Measurements from ENCODE around the gene MRPL58.

MRPL58 gene

DNA sequence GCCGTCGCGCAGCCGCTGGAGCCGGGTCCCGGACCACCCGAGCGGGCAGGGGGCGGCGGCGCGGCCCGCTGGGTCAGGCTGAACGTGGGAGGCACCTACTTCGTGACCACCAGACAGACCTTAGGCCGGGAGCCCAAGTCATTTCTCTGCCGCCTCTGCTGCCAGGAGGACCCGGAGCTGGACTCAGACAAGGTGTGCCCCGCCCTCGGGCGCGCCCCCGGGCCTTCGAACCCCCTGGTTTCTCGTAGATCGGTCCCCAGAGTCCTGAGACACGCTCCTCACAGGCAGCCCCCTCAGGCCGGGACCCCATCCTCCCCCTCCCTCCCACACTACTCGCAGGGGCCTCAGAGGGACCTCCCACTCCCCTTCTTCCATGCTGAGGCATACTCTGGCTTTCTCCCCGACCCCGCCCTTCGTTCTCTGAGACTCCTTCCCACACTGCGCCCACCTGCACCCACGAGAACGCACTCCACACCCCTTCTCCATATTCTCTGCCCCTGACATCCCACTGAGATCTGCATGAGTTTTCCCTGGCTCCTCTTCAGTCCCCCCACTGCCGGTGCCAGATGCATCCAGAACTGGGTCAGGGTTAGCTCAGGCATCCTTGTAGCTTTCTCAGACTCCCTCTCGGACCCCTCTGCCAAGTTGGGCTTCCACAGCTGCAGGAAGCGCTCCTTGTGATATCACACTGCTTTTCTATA lies 35.1 kb downstream of the MRPL58 start:
- no peak for DNase-seq (ENCODE audit: low read depth in 2 of 2)

DNA sequence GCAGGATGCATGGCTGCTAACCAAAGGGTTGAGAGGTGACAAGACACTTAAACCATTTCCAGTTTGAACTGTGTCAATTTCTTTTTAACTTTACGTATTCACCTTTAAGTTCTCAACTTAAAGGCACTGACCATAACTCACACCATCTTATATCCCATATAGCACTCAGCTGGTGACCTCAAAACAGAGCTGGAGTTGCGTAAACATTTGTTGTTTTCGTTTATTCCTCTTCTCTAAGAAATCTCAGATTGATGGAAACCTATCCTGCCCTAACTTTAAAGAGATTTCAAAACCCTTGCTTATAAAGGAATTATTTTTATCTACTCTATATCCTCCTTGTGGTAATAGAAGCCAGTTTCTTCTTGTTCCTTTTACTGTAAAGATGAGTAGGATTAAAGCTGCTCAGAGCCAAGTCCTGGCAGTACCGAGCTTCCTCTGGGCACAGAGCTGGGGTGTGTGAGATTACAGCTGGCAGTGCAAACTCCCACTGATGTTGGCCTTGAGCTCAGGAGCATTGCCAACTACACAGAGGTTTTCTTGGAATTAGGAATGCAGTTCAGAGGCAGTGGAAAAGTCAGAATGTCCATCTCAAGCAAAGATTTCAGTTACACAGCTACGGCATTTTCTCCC lies 35.9 kb downstream of the MRPL58 start:
- no peak for DNase-seq (ENCODE audit: low read depth in 2 of 2)

DNA sequence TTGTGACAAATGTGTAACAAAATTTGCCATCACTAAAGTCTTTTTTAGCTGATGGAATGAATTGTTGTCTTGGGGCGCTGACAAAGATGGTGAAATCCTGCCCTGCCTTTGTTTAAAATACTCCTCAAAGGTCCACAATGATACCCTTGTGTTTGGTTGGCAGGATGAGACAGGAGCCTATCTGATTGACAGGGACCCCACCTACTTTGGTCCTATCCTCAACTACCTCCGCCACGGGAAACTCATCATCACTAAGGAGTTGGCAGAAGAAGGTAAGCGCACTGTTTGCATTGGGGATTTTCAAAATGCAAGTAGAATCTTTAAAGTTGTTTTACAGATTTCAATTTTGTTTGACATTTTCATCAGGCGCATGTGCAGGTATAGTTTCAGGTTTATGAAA lies 36.6 kb downstream of the MRPL58 start:
- no peak for DNase-seq (ENCODE audit: low read depth in 2 of 2)

DNA sequence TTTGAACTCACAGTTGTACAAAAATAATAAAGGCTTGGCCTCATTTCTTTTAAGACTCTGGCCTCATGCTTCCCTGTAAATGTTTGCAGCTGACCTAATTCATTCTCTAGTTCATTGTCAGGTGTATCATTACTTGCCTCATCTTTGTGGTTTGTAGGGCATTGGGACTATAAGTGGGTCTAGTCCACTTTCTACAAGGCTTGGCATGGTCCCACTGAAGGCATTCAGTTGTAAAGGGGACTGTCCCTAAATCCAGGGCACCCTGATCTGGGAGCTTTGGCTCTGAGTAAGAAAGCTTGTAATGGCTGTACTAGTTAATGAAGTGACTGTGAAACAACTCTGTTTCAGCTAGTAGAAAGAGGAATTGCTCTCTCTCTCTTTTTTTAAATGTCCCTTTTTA lies 37.2 kb downstream of the MRPL58 start:
- no peak for DNase-seq (ENCODE audit: low read depth in 2 of 2)

DNA sequence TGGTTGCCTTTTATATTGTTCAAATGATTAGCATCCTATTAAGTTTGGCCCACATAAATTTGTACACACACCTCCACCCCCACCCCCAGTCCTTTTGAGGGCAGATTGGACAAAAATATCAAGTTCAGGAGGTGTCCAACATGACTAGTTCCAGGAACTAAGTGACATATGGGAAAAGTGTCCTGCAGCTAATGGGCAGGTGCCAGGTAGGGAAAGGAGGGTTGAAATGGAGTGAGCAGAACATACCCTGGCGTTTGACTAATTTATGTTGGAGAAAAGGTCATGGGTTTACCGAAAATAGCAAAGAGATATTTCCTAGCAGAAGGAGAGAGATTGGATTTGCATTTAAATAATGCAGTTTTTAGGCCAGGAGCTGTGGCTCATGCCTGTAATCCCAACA lies 39.5 kb downstream of the MRPL58 start:
- no peak for DNase-seq (ENCODE audit: low read depth in 2 of 2)

DNA sequence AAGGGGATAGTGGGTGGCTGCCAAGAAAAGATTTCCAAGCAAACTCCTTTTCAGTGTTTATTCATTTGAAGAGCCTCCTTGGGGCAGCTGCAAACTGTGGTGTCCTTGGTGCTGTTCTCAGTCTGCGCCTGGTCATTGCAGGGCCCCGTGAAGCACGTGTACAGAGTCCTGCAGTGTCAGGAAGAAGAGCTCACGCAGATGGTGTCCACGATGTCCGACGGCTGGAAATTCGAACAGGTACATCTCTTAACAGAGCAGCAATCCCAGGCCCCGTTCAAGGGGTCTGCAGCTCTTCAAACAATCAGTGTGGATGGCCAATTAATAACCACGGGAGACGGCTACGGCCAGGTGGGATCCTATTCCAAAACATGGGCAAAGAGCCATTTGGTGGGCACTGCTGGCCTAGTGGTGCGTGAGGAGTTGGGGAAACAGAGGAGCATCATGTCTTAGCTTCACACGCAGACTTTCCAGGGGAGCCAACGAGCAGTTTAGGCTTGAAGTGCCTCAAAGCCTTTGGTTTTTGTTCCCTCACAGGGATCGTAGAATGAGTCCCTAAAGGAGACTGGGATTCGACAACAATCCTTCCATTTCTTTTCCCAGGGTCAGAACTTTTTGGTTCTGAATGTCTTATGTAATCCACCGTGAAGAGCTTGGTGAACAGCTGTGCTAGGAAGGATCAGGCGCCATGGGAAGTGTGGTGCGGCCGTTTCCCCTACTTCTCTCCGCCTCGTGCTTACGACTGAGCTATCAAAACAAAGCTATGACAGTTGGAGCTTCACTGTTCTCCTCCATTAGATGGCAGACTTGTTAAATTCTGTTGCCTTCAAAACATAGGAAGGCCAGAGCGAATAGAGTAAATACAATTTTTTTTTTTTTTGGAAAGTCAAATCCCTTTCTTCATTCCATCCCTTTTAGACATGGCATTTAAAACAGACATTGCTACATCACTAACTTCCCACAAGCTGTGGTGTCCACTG lies 47.2 kb downstream of the MRPL58 start:
- DNase-seq (ENCODE audit: low read depth in 2 of 2): no peak

DNA sequence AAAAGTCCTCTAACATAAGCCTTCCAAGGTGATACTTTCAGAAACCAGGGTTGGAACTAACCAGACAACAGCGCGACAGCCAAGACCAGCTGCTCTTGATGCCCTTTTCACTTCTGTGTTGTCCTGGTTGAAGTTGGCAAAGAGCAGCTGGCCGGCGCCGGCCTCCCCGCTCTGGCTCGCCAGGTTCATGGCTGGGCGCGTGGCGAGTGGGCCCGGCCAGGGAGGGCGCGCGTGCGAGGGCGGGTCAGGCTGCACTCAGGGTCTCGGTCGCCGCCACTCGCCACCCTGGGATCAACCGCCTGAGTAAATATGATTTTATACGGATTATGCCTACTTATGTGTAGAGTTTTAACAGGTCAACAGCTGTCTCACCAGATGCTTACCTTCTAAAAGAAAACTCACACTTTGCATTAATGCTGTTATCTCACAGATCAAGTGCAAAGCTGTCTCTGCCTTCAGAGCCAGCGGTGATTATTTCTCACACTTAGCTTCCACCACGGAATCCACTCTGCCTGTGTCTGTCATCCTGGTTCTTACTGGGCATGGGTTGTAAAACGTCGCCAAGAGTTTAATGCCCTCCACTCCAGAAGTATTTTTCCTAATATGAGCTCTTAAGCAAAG lies 48.1 kb downstream of the MRPL58 start:
- DNase-seq (ENCODE audit: low read depth in 2 of 2): no peak

DNA sequence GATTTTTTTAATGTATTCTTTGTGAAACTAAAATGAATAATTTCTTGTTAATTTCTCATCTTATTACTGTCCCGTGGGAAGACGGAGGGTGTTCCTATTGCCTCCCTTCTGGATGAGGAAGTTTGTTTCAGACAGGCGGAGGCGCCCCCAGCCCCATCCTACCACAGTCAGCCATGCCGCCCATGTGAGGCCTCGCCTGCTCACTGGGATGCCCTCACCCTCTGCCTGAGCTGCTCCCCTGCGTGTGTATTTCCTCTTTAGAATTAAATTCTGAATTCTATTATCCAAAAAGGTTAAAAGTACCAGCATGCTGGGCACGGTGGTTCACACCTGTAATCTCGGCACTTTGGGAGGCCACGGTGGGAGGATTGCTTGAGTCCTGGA lies 48.6 kb downstream of the MRPL58 start:
- no peak for DNase-seq (ENCODE audit: low read depth in 2 of 2)

DNA sequence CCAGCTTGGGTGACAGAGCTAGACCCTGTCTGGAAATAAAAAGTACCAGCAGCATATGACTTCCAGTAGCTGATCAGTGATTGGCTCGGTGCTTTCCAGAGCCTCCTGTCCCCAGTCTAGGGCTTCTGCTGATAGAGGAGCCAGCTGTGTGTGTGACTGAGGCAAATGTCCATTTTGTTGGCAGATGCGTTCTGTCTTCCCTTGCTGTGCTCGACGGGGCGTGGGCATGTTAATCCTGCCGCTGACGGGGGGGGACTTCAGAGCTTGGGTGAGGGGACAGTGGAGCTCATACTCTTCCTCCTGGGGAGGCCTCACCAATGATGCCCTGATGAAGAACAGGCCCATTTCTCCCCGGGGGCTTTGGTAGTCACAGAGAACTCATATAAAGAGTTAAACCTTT lies 49.1 kb downstream of the MRPL58 start:
- no peak for DNase-seq (ENCODE audit: low read depth in 2 of 2)

DNA sequence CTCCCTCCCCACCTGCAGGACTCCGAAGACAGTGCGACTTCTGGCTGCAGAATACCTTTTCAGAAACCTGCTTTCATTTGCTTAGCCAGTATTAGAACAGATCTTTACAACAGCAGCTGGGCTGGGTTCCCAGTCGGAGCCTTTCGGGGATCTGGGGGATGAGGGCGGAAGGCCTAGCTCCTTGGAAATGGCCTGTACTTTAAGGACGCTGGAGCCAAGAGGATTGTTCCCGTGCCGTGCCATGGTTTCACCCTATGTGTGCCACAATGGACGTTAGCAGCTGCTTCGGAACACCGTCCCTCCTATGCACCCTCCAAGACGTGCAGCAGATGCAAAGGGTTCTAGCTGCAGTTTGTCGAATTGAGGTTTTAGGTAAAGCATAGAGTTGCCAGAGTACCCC lies 50.7 kb downstream of the MRPL58 start:
- DNase-seq (ENCODE audit: low read depth in 2 of 2): no peak

DNA sequence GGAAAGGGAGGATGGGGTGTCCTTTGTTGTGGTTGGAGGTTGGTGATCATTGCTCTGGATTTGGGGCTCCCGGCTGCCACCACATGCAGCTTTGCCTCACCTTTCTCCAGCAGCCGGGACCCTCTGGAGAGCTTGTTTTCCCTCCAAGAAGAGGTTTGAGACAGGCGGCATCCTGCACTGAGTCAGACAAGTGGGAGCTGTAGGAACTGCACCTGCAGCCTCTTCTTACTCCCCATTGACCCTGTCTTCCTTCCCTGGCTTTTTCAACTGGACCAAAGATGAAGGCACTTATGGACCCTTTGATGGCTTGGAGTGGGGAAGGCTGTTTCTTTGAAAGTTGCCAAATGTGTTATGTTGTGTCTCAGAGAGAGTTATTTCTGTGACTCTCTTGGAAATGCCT lies 51.2 kb downstream of the MRPL58 start:
- DNase-seq (ENCODE audit: low read depth in 2 of 2): no peak

DNA sequence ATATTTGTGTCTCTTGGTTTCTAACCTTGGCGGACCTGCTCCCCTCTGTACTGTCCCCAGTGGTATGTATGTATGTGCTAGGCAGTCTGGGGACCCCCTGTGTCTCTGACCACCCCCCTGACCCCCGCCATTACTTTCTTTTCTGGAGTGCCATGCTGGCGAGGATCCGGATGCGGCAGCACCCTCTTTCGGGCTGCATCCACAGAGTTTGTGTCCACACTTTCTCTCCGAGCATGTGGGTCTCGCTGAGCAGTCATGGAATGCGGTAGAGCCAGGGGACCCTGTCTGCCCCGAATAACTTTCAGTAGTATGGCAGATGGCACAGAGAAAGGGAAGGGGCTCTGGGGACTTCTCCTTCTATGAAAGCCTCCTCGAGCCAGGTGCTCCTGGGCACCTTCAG lies 51.6 kb downstream of the MRPL58 start:
- no peak for DNase-seq (ENCODE audit: low read depth in 2 of 2)

DNA sequence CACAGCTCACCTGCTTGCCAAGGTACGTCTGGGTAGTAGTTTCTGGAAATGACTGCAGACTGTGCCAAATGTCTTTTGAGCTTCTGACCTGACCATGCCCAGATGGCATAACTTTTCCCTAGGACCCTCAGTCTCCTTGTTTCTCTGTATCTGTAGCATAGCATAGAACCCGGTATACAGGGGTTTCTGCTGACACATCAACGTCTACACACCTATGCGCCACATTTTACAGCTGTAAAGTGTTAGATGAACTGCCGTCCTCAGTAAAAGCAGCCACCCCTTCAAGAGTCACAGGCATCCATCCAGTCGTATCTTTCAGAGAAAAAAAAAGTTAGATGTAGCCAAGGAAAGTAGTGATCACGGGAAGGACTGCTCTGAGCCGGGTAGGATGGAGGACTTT lies 52.0 kb downstream of the MRPL58 start:
- DNase-seq (ENCODE audit: low read depth in 2 of 2): no peak

DNA sequence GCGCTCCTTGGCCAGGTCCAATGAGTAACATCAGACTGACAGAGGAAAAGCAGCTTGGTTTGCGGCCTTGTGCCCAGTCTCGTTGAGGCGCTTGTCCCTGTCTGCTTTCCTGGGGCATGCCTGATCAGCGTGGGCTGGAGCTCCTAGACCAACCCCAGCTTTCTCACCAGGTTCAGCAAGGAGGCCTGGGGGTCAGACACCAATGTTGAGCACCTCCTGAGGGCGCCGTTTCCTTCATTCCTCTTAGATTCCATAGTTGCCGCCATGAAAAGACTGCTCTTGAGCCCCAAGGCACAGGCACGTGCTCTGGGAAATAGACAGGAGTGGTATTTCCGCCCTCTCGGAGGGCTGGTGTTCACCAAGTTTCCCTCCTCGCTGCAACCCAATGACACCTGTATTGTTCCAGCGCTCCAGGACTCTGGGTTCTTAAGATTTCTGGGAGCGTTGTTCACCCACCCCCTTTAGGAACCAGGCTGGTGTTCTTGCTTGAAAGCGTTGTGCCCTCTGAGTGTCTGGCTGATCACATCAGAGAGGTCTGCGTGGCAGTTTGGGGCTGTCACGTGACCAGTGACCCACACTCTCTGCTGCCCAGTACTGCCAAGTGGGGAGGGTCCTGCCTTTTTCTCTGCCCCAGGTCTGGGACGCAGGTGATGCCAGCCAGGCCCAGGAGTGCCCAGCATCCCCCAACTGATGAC lies 52.5 kb downstream of the MRPL58 start:
- DNase-seq (ENCODE audit: low read depth in 2 of 2): no peak

DNA sequence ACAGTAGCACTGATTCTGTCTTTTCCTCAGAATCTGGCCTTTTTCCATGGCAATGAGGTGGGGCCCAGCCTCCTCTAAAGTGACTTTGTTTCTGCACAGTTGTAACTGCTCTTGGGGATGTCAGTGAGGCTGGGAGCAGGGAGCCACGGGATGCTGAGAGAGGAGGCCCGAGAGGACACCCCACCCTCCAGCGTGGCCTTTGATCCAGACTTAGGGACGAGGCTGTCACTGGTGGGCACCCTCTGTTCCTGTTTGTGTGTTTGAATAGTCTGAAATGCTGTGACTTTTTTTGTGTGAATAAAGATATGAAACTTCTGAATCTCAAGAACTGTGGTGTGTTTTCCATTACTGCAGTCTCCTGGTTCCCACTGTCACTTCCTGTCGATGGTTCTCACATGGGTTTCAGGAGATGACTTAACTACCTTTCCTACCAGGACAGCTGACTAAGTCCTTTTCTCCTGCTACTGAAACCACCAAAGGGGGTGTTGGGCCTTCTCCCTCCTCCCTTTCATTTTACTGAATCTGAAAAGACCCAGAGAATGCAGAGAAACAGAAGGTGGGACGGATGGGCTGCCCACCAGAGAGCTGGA lies 53.2 kb downstream of the MRPL58 start:
- DNase-seq (ENCODE audit: low read depth in 2 of 2): no peak

DNA sequence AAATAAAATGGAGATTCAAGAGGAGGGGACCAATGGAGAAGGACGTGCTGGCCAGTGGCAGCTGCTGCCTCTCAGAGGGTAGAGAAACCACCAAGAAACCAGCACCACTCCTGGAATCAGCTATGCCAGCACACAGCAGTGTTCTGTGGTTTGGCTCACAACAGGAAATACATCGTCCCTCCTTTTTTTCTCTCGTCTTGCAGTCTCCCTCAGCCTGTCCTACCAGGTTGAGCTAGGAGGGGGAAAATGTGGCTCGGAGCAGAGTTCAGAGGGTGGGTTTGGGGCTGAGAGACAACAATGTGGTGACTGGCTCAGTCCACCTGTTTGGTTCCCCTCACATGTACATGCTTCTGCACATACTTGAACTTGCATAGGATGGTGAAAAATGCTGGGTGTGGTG lies 55.4 kb downstream of the MRPL58 start:
- DNase-seq (ENCODE audit: low read depth in 2 of 2): no peak

DNA sequence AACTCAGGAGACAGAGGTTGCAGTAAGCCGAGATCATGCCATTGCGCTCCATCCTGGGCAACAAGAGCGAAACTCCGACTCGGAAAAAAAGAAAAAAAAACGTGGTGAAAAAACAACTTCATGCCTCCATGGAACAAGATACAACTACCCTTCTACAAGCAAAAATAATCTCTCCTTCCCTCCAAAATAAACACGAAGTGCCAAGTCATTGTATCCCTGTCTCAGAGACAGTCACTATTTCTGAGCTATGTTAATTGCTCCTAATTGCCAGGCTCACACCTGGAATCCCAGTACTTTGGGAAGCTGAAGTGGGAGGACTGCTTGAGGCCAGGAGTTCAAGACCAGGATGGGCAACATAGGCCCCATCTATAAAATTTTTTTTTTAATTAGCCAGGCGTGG lies 56.3 kb downstream of the MRPL58 start:
- no peak for DNase-seq (ENCODE audit: low read depth in 2 of 2)

DNA sequence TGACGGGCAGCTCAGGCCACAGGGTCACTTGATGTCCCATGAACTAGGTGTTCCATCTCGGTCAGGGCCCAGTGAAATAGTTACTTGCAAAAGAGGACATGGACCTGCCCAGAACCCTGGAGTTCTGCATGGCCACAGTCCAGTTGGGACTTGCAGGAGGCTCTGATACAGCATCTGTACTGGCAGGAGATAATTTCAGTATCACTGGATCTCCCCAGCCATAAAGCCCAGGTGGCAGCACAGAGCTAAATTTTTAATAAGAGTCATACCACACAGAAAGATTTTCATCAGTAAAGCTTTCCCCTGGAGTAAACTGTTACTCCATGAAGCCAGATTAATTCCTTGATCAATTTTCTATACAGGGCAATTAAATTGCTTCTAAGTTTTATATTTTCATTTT lies 57.3 kb downstream of the MRPL58 start:
- no peak for DNase-seq (ENCODE audit: low read depth in 2 of 2)
